Measurements from ENCODE around the gene FOXC1.

The FOXC1 gene

GRCh38 chr6:1659816-1660215 lies 50.1 kb downstream of the FOXC1 start:
- peak; percentile 42 for DNase-seq (ENCODE audit: low read depth)
- H3K4me3 ChIP-seq (ENCODE audit: low read depth, low read length), result no peak overlapping the region
- no peak for TF ChIP-seq CTCF (IDR thresholded peaks at IDR 0.05; ENCODE audit: low read depth, low read length)
- no peak for TF ChIP-seq MYC (IDR thresholded peaks at IDR 0.05; ENCODE audit: low read depth, low read length)
- no peak for TF ChIP-seq MAX (IDR thresholded peaks at IDR 0.05; ENCODE audit: low read depth, low read length)
- TF ChIP-seq POLR2A (IDR thresholded peaks at IDR 0.05; ENCODE audit: extremely low read depth, insufficient read length), result no peak

- TF ChIP-seq MYC (IDR thresholded peaks at IDR 0.05; ENCODE audit: low read depth, low read length) (no peak), POLR2A (IDR thresholded peaks at IDR 0.05; ENCODE audit: extremely low read depth, insufficient read length) (no peak), MAX (IDR thresholded peaks at IDR 0.05; ENCODE audit: low read depth, low read length) (no peak), CTCF (IDR thresholded peaks at IDR 0.05; ENCODE audit: low read depth, low read length) (no peak)
- no peak for DNase-seq (ENCODE audit: low read depth)
- no peak overlapping the region for H3K4me3 ChIP-seq (ENCODE audit: low read depth, low read length)
Measured at GRCh38 chr6:1662534-1662933, 52.8 kb downstream of the FOXC1 start.

All from NB4 (cell line).